Endothelial cell of umbilical vein (primary cell): ENCODE results near the gene CLINT1.

ENCODE experiments used
- EZH2 ChIP-seq: IDR thresholded peaks from 2 replicates; pipeline ENCODE4 v1.6.1; 2012; ENCODE audit warnings: borderline replicate concordance, low read depth, mild to moderate bottlenecking, moderate library complexity, low read length, inconsistent platforms; ENCODE audit not compliant: severe bottlenecking
- FOS ChIP-seq: IDR thresholded peaks from 2 replicates; pipeline ENCODE4 v1.6.1; 2011; ENCODE audit warnings: mild to moderate bottlenecking, low read length, moderate library complexity, borderline replicate concordance; ENCODE audit not compliant: insufficient read depth
- MYC ChIP-seq: IDR thresholded peaks from one replicate; pipeline ENCODE4 v1.6.1; 2011; ENCODE audit warnings: mild to moderate bottlenecking, low read depth, low read length
- POLR2A ChIP-seq: IDR thresholded peaks from 2 replicates; pipeline ENCODE4 v1.6.1; 2012; ENCODE audit warnings: low read depth, mild to moderate bottlenecking, control low read depth, low read length
- POLR2AphosphoS5 ChIP-seq: IDR thresholded peaks from 2 replicates; pipeline ENCODE4 v1.6.1; 2012; ENCODE audit warnings: low read depth, mild to moderate bottlenecking, control low read depth, low read length, moderate library complexity; ENCODE audit not compliant: insufficient read depth
- TF ChIP-seq, protein P1 (sequence below), 2 donors: IDR thresholded peaks; 1 replicate in 1 of 2; 2 replicates in 1 of 2; pipeline ENCODE4 v1.5.1; 2011; ENCODE audit warnings: low read length in 2 of 2, mild to moderate bottlenecking in 2 of 2, moderate library complexity in 2 of 2, control low read depth in 1 of 2, inconsistent platforms in 1 of 2, low read depth in 1 of 2; ENCODE audit not compliant: insufficient read depth in 1 of 2; ENCODE audit errors: extremely low read depth in 1 of 2
- TF ChIP-seq, protein P2 (sequence below): IDR thresholded peaks from 2 replicates; pipeline ENCODE4 v1.6.1; 2011; ENCODE audit not compliant: insufficient read depth, insufficient read length

DNA sequence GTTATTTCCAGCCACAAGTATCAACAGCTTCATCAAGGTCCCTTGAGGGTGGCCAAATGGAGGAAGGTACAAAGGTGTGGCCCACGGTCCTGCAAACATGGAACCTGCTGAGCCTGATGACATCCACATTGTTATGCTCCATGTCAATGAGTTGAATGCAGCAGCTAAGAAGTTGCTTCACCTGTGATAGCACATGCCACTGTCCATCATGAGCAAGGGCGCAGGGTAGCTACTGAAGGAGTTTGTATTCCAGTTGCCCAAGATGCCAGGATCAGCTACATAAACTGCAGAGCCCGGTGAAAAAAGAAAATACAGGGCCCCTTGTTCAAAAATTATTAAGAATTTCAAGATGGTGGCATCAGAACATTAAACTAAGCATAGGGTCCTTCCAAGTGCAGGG, 91.3 kb downstream of the CLINT1 start:
- TF ChIP-seq, protein P1, sequence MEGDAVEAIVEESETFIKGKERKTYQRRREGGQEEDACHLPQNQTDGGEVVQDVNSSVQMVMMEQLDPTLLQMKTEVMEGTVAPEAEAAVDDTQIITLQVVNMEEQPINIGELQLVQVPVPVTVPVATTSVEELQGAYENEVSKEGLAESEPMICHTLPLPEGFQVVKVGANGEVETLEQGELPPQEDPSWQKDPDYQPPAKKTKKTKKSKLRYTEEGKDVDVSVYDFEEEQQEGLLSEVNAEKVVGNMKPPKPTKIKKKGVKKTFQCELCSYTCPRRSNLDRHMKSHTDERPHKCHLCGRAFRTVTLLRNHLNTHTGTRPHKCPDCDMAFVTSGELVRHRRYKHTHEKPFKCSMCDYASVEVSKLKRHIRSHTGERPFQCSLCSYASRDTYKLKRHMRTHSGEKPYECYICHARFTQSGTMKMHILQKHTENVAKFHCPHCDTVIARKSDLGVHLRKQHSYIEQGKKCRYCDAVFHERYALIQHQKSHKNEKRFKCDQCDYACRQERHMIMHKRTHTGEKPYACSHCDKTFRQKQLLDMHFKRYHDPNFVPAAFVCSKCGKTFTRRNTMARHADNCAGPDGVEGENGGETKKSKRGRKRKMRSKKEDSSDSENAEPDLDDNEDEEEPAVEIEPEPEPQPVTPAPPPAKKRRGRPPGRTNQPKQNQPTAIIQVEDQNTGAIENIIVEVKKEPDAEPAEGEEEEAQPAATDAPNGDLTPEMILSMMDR (IDR thresholded peaks at IDR 0.05; ENCODE audit: extremely low read depth in 1 of 2, insufficient read depth in 1 of 2, low read depth in 1 of 2, low read length in 2 of 2) = no peak
- no peak for TF ChIP-seq MYC
- TF ChIP-seq EZH2 = no peak
- TF ChIP-seq POLR2A = no peak
- TF ChIP-seq, protein P2, sequence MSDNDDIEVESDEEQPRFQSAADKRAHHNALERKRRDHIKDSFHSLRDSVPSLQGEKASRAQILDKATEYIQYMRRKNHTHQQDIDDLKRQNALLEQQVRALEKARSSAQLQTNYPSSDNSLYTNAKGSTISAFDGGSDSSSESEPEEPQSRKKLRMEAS = no peak
- no peak for TF ChIP-seq FOS
- no peak for TF ChIP-seq POLR2AphosphoS5
